GM21786 (cell line): ENCODE measurements around the gene PDE3B.
"Not testable (repeated sequence)": the region's sequence is repeated elsewhere in the genome, so short reads cannot be mapped to it uniquely, and the experiment has no call there.

ENCODE experiments used
- ATAC-seq: cut with Tn5 transposase; IDR thresholded peaks from one replicate; pipeline ENCODE4 v1.9.1; 2021; ENCODE audit not compliant: unreplicated experiment

The PDE3B gene

GRCh38 chr11:14803846-14804245 is 160.2 kb downstream of the PDE3B start:
- ATAC-seq = no peak

GRCh38 chr11:14809466-14809865 is 165.9 kb downstream of the PDE3B start:
- no peak for ATAC-seq

GRCh38 chr11:14812757-14813156 is 169.2 kb downstream of the PDE3B start:
- ATAC-seq = no peak

- ATAC-seq = no peak
Observed at GRCh38 chr11:14813516-14813915, 169.9 kb downstream of the PDE3B start.

GRCh38 chr11:14818779-14819178 is 175.2 kb downstream of the PDE3B start:
- no peak for ATAC-seq

DNA sequence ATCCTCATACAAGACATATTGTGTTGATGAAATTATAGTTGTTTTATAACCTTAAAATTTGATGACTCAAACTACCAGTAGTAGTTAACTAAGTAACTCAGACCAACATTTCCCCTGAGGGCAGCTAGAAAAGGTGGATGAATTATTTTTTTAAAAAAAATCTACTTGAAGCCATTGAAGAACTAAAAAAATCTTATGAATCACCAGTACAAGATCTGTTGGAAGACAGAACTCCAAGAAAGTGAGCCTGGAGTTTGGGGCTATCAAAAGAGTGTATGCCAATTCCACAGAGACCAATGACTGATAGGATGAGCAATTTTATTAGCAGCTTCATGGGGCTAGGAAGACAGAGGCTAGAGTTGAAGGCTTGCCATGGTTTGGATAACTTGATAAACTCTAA is 176.0 kb downstream of the PDE3B start:
- no peak for ATAC-seq

- no peak for ATAC-seq
Observed at GRCh38 chr11:14821031-14821430, 177.4 kb downstream of the PDE3B start.

DNA sequence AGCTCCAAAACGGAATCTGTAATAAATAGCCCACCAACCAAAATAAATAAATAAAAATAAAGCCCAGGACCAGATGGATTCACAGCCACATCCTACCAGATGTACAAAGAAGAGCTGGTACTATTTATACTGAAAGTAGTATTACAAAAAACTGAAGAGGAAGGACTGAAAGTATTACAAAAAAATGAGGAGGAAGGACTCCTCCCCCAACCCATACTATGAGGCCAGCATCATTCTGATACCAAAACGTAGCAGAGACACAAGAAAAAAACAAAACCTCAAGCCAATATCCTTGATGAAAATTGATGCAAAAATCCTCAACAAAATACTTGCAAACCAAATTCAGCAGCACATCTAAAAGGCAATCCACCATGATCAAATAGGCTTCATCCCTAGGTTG is 183.0 kb downstream of the PDE3B start:
- ATAC-seq = no peak

- ATAC-seq = no peak
Observed at GRCh38 chr11:14835496-14836492, 192.2 kb downstream of the PDE3B start.

DNA sequence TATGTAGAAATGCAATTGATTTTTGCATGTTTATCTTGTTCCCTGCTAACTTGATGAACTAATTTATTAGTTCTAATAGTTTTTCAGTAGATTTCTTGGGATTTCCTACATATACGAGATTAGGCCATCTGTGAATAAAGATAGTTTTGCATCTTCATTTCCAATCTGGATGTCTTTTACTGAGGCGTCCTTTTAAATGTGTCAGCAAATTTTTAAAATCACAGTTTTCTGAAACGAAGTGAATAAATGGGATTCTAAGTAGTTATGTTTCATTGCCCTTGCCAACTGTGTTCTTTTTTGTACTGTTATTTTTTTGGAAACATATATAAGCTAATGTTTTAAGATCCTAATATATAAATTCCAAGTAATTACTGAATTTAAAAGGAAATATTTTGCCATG is 198.4 kb downstream of the PDE3B start:
- ATAC-seq = no peak

- no peak for ATAC-seq
Observed at GRCh38 chr11:14852571-14853177, 209.1 kb downstream of the PDE3B start.

DNA sequence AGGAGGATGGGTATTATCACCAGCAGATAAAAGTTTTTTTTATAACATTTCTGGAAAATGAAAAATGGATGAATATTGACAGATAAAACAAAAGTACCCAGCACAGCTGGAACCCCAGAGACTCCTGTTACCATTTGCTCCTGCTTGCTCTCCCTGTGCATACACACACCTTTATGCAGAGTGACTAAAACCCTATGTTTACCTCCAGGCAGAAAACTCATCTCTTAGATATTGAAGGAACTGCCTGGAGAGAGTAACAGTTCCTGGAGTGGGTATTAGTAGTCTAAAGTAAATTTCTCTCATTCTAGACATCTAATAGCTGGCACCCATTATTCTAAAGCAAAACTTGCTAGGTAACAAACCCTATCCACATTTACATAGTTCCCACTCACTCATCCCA is 210.5 kb downstream of the PDE3B start:
- ATAC-seq = no peak

GRCh38 chr11:14855890-14856289 is 212.3 kb downstream of the PDE3B start:
- ATAC-seq = no peak

- no peak for ATAC-seq
Observed at GRCh38 chr11:14857621-14858020, 214.0 kb downstream of the PDE3B start.

DNA sequence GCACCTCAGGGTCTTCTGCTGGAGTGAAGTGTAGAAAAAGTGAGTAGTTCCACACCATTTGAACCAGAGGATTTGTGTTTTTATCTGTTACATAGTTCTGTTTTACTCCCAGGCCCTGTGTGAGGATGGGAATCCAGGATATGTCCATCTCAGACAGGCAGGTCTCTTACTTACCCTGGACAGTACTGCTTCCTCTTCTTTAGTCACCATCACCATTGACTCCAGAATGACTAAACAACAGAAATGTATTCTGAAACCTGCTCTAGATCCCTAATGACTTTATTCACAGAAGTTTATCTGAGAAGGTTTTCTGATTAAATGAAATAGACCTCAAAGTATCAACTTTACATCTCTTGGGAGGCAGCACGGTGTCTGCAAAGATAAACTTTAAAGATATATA is 214.8 kb downstream of the PDE3B start:
- no peak for ATAC-seq

DNA sequence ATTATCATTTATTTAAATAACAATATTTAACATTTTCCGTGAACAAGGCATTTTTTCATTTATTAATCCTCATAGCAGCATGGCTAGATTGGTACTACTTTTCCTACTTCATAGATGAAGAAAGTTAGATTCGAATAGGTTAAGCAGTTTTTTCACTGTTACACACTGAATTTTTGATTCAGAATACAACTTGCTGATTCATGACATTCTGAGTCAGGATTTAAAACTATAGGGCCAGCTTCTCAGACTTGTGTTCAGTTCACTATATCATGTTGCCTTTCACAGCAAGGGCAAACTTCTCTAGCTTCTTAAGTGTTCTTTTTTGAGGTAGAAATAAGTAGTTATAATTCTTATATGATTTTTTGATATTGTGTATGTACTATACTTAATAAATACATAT is 216.9 kb downstream of the PDE3B start:
- ATAC-seq = no peak

DNA sequence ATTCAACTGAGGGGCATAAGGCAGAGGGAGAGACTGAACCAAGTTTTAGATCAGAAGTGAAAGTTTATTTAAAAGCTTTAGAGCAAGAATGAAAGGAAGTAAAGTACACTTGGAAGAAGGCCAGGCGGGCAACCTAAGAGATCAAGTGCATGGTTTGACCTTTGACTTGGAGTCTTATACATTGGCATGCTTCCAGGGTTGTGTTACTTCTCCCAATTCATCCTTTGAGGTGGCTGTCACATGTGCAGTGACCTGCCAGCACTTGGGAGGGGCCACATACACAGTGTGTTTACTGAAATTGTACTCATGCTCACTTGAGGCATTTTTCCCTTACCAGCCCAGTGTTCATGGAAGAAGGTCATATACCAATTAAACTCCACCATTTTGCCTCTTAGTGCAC is 218.1 kb downstream of the PDE3B start:
- no peak for ATAC-seq

DNA sequence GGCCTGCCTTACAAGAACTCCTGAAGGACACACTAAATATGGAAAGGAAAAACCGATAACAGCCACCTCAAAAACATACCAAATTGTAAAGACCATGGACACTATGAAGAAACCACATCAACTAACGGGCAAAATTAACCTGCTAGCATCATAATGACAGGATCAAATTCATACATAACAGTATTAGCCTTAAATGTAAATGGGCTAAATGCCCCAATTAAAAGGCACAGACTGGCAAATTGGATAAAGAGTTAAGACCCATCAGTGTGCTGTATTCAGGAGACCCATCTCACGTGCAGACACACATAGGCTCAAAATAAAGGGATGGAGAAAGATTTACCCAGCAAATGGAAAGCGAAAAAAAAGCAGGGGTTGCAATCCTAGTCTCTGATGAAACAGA is 220.2 kb downstream of the PDE3B start:
- ATAC-seq = not testable (repeated sequence)

DNA sequence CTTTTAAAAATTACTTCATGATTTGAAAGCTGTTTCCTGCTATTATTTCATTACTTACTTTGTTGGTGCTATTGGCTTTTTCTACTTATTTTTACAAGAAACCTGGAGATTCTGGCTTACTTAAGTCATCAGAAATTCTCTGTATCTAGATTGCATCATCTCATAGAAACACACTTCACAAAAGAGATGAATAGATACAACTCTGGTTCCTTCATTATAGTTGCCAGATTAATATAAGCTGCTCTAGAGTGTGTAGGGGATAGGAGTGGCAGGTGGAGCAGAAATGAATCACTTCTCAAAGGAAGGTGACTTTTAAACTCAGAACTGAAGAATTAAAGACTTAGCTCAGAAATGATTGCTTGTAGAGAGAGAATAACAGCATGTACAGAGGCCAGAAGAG is 228.4 kb downstream of the PDE3B start:
- ATAC-seq = no peak

DNA sequence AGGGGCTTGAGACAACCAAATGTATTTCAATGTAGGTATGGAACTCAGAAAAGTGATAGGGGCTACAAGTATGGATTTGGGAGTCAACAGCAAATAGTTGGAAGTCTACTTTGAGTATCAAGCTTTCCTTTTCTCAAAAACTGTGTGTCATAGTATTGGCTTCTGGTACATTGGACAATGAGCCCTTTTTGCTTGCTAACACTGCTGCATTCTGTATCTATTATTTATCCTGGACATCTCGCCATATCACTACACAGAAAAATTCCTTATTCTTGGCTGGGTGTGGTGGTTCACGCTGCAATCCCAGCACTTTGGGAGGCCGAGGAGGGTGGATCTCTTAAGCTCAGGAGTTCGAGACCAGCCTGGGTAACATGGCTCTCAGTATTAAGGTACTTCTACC is 230.0 kb downstream of the PDE3B start:
- ATAC-seq = no peak

DNA sequence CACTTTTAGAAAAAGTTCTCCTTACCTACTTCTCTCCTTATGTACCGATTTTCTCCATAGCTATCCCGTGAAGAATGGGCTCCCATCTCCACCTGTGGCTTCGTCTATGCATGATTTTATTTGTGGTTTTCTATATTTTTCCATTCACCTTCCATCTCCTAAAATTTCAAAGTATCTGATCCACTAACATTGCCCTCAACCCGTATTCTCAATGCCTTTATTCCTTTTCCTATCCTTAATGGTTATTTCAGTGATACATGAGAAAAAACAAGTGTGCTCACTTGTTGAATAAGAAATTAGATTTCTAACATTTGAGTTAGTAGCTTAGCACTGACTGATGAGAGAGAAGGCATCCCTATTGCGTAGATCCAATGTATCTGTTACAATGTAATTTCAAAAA is 231.6 kb downstream of the PDE3B start:
- ATAC-seq = no peak

DNA sequence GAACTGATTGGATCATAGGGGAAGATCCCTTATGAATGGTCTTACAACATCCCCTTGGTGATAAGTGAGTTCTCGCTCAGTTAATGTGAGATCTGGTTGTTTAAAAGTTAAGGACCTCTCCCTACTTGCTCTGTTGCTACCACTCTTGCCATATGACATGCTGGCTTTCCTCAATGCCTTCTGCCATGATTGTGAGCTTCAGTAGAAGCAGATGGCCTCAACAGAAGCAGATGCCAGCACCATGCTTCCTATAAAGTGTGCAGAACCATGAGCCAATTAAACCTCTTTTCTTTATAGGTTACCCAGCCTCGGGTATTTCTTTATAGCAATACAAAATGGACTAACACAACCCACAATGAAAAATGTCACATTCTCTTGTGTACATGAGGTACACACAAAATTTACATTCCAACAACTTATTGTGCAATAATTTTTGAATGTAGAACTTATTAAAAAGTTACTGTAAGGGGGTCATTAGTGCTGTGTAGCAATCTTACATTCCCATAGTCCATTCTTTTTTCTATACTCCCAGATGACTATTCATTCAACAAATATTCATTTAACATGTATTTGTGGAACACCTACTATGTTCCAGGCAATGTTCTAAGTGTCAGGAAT is 238.1 kb downstream of the PDE3B start:
- no peak for ATAC-seq
